Cardiac septum (tissue), 1 donor: ENCODE data around the gene MAST4. TPM values are rescaled to one million over a fixed set of nuclear protein-coding genes. Genes with fewer than 3 reads are reported as not detected.

ENCODE experiments used
- DNase-seq: peaks from one replicate; pipeline ENCODE4 v3.0.0-alpha.2; 2020; ENCODE audit warnings: low spot score
- intact Hi-C: fragments of 100-400 bp; cut with DNase I; formaldehyde crosslinking; loops from one replicate; pipeline ENCODE4 v1.14.0; 2022
- total RNA-seq: library from RNA; stranded (reverse); fragmentation: NEBNext Ultra II Directional; extraction: Animal tissue kit (Norgen Biotek cat#: 25700); gene quantifications from one replicate; pipeline ENCODE4 v1.2.1, GENCODE V29; 2021
- donor health status: DM: no; HTN: no; CAD: no.

Gene MAST4
- total RNA-seq, 1 donor from 2014 or later, result 91.4 TPM

- DNase-seq, result no peak
- intact Hi-C loops, result no loop called here
Measured at GRCh38 chr5:66906021-66906420, 309.8 kb downstream of the MAST4 start.

GRCh38 chr5:66908230-66908629 lies 312.0 kb downstream of the MAST4 start:
- intact Hi-C loops, result no loop called here

GRCh38 chr5:66909364-66909763 lies 313.2 kb downstream of the MAST4 start:
- DNase-seq, result no peak
- intact Hi-C loops, result no loop called here

More at GRCh38 chr5:66908230-66908629, 312.0 kb downstream of the MAST4 start:
- DNase-seq, result no peak

- DNase-seq, result no peak
- intact Hi-C loops, result no loop called here
Measured at GRCh38 chr5:66912787-66913186, 316.6 kb downstream of the MAST4 start.

GRCh38 chr5:66915531-66915930 lies 319.3 kb downstream of the MAST4 start:
- DNase-seq, result no peak
- intact Hi-C loops, result no loop called here

- no peak for DNase-seq
- intact Hi-C loops, result no loop called here
Measured at GRCh38 chr5:66922881-66923280, 326.7 kb downstream of the MAST4 start.

GRCh38 chr5:66923457-66923856 lies 327.3 kb downstream of the MAST4 start:
- intact Hi-C loops, result no loop called here
- no peak for DNase-seq

- no peak for DNase-seq
- intact Hi-C loops, result no loop called here
Measured at GRCh38 chr5:66923922-66924321, 327.7 kb downstream of the MAST4 start.

- DNase-seq, result no peak
- intact Hi-C loops, result no loop called here
Measured at GRCh38 chr5:66927140-66927539, 330.9 kb downstream of the MAST4 start.

GRCh38 chr5:66929281-66929680 lies 333.1 kb downstream of the MAST4 start:
- intact Hi-C loops, result no loop called here
- DNase-seq, result no peak

GRCh38 chr5:66929995-66930394 lies 333.8 kb downstream of the MAST4 start:
- no peak for DNase-seq
- intact Hi-C loops, result no loop called here

- no peak for DNase-seq
- intact Hi-C loops, result no loop called here
Measured at GRCh38 chr5:66931651-66932050, 335.5 kb downstream of the MAST4 start.

- intact Hi-C loops, result no loop called here
- DNase-seq, result no peak
Measured at GRCh38 chr5:66932457-66932856, 336.3 kb downstream of the MAST4 start.

GRCh38 chr5:66933066-66933465 lies 336.9 kb downstream of the MAST4 start:
- no peak for DNase-seq
- intact Hi-C loops, result no loop called here

- intact Hi-C loops, result no loop called here
- DNase-seq, result no peak
Measured at GRCh38 chr5:66939094-66939493, 342.9 kb downstream of the MAST4 start.

- intact Hi-C loops, result no loop called here
- no peak for DNase-seq
Measured at GRCh38 chr5:66945389-66946349, 349.5 kb downstream of the MAST4 start.

- DNase-seq, result no peak
- intact Hi-C loops, result no loop called here
Measured at GRCh38 chr5:66947458-66947857, 351.3 kb downstream of the MAST4 start.

GRCh38 chr5:66949066-66949465 lies 352.9 kb downstream of the MAST4 start:
- no peak for DNase-seq
- intact Hi-C loops, result no loop called here

- intact Hi-C loops, result no loop called here
- no peak for DNase-seq
Measured at GRCh38 chr5:66952153-66952552, 356.0 kb downstream of the MAST4 start.

- intact Hi-C loops, result loop anchor here (5.0 kb wide), 1 partner anchor 134 kb away; no protein-coding TSS in a partner anchor
- no peak for DNase-seq
Measured at GRCh38 chr5:66956439-66956838, 360.2 kb downstream of the MAST4 start.
